Activated naive CD8-positive, alpha-beta T cell treated with anti-CD3 and anti-CD28 coated beads, Interleukin-2, amount 10 ng/mL, durations not matched to agents 7 days and 5 days (primary cell): ENCODE measurements around the gene SCP2. TPM values are rescaled to one million over a fixed set of nuclear protein-coding genes. Genes with fewer than 3 reads are reported as not detected.

Experiments used
- ATAC-seq: fragments of 150-1000 bp; cut with Tn5 transposase; one replicate; pipeline ENCODE4 v1.10.0; 2021; ENCODE audit warnings: low read depth, moderate library complexity
- POLR2A ChIA-PET: fragments of 350-600 bp; sonication (Branson Sonifier 250); formaldehyde crosslinking; loops from one replicate; lab custom pipeline; 2021; ENCODE audit warnings: antibody characterized with exemption; lab: Charles Lee
- DNase-seq: peaks from one replicate; pipeline ENCODE4 v3.0.0; 2021
- H3K27ac Mint-ChIP-seq: one replicate; pipeline ENCODE4 v1.8.0; 2022; ENCODE audit warnings: mild to moderate bottlenecking, mixed read lengths
- H3K27me3 Mint-ChIP-seq: one replicate; pipeline ENCODE4 v1.8.0; 2022; ENCODE audit warnings: mild to moderate bottlenecking, moderate library complexity, mixed read lengths
- H3K36me3 Mint-ChIP-seq: one replicate; pipeline ENCODE4 v1.8.0; 2021; ENCODE audit warnings: mild to moderate bottlenecking, mixed read lengths
- H3K4me1 Mint-ChIP-seq: one replicate; pipeline ENCODE4 v1.8.0; 2021; ENCODE audit warnings: mixed read lengths
- H3K4me3 Mint-ChIP-seq: one replicate; pipeline ENCODE4 v1.8.0; 2022; ENCODE audit warnings: mild to moderate bottlenecking, moderate library complexity, mixed read lengths
- H3K9me3 Mint-ChIP-seq: one replicate; pipeline ENCODE4 v1.8.0; 2021; ENCODE audit warnings: mixed read lengths
- total RNA-seq, 2 experiments: library from RNA; stranded (reverse); gene quantifications; one replicate each; pipeline ENCODE4 v1.2.3, GENCODE V29; 2021

The SCP2 gene
- total RNA-seq, 2 experiments from 2014 or later = 81.0 to 81.6 TPM

GRCh38 chr1:53014791-53015507 is 87.9 kb downstream of the SCP2 start:
- Mint-ChIP-seq H3K4me1 (peaks cover 21% of the 10 kb centered on the region), H3K4me3 (peak overlapping the region; percentile 85), H3K27ac (peak overlapping the region; percentile 79), H3K9me3 (no peaks in the 10 kb centered on the region), H3K27me3 (no peaks in the 10 kb centered on the region), H3K36me3 (peaks cover 11% of the 10 kb centered on the region)
- ATAC-seq (peak; percentile 100), DNase-seq (peak; percentile 56)
- POLR2A ChIA-PET = interaction anchor here (0.6 to 1.0 kb wide), 3 partner anchors 93 to 181 kb away, joined by 3 to 4 read pairs (median 4); partner anchors contain the start of genes CPT2 and ECHDC2

GRCh38 chr1:53015508-53015860 is 88.4 kb downstream of the SCP2 start:
- POLR2A ChIA-PET = no interaction called here
- DNase-seq (no peak), ATAC-seq (no peak)
- Mint-ChIP-seq H3K9me3 (no peaks in the 10 kb centered on the region), H3K4me1 (peaks cover 21% of the 10 kb centered on the region), H3K36me3 (peaks cover 11% of the 10 kb centered on the region), H3K27ac (peak overlapping the region; percentile 79), H3K27me3 (no peaks in the 10 kb centered on the region), H3K4me3 (peak overlapping the region; percentile 85)

- peaks cover 11% of the 10 kb centered on the region for H3K36me3 Mint-ChIP-seq
- DNase-seq = no peak
- peak overlapping the region; percentile 1 for H3K4me3 Mint-ChIP-seq
- H3K4me1 Mint-ChIP-seq = peaks cover 21% of the 10 kb centered on the region
- POLR2A ChIA-PET = no interaction called here
- ATAC-seq = no peak
- no peaks in the 10 kb centered on the region for H3K9me3 Mint-ChIP-seq
- H3K27me3 Mint-ChIP-seq = no peaks in the 10 kb centered on the region
- no peak overlapping the region for H3K27ac Mint-ChIP-seq
Measured at GRCh38 chr1:53016705-53017104, 89.6 kb downstream of the SCP2 start.

GRCh38 chr1:53020588-53020987 is 93.5 kb downstream of the SCP2 start:
- Mint-ChIP-seq H3K4me3 (no peak overlapping the region), H3K27ac (no peak overlapping the region), H3K36me3 (peaks cover 14% of the 10 kb centered on the region), H3K9me3 (no peaks in the 10 kb centered on the region), H3K27me3 (no peaks in the 10 kb centered on the region), H3K4me1 (peaks cover 13% of the 10 kb centered on the region)
- POLR2A ChIA-PET = no interaction called here
- ATAC-seq = no peak
- no peak for DNase-seq

- ATAC-seq (no peak), DNase-seq (no peak)
- POLR2A ChIA-PET = no interaction called here
- no peak overlapping the region for H3K4me3 Mint-ChIP-seq
- H3K4me1 Mint-ChIP-seq = peaks cover 1% of the 10 kb centered on the region
- no peaks in the 10 kb centered on the region for H3K27me3 Mint-ChIP-seq
- H3K9me3 Mint-ChIP-seq = no peaks in the 10 kb centered on the region
- H3K36me3 Mint-ChIP-seq = peaks cover 11% of the 10 kb centered on the region
- H3K27ac Mint-ChIP-seq = no peak overlapping the region
Measured at GRCh38 chr1:53022179-53022578, 95.1 kb downstream of the SCP2 start.

- Mint-ChIP-seq H3K36me3 (peaks cover 10% of the 10 kb centered on the region), H3K27me3 (no peaks in the 10 kb centered on the region), H3K4me1 (peaks cover 4% of the 10 kb centered on the region), H3K27ac (no peak overlapping the region), H3K9me3 (no peaks in the 10 kb centered on the region), H3K4me3 (no peak overlapping the region)
- ATAC-seq (no peak), DNase-seq (no peak)
- POLR2A ChIA-PET = no interaction called here
Measured at GRCh38 chr1:53023546-53023945, 96.5 kb downstream of the SCP2 start.

- H3K27me3 Mint-ChIP-seq = no peaks in the 10 kb centered on the region
- H3K9me3 Mint-ChIP-seq = no peaks in the 10 kb centered on the region
- no peak overlapping the region for H3K27ac Mint-ChIP-seq
- H3K36me3 Mint-ChIP-seq = peaks cover 8% of the 10 kb centered on the region
- H3K4me3 Mint-ChIP-seq = no peak overlapping the region
- DNase-seq = no peak
- peaks cover 4% of the 10 kb centered on the region for H3K4me1 Mint-ChIP-seq
- POLR2A ChIA-PET = no interaction called here
- ATAC-seq = no peak
Measured at GRCh38 chr1:53024117-53024516, 97.0 kb downstream of the SCP2 start.

GRCh38 chr1:53025034-53025768 is 98.1 kb downstream of the SCP2 start:
- POLR2A ChIA-PET = no interaction called here

GRCh38 chr1:53025769-53026112 is 98.7 kb downstream of the SCP2 start:
- no peaks in the 10 kb centered on the region for H3K9me3 Mint-ChIP-seq
- peaks cover 10% of the 10 kb centered on the region for H3K36me3 Mint-ChIP-seq
- ATAC-seq (no peak), DNase-seq (no peak)
- no peak overlapping the region for H3K27ac Mint-ChIP-seq
- H3K27me3 Mint-ChIP-seq = no peaks in the 10 kb centered on the region
- H3K4me3 Mint-ChIP-seq = no peak overlapping the region
- POLR2A ChIA-PET = no interaction called here
- H3K4me1 Mint-ChIP-seq = peaks cover 4% of the 10 kb centered on the region

More at GRCh38 chr1:53025034-53025768, 98.1 kb downstream of the SCP2 start:
- H3K36me3 Mint-ChIP-seq = peaks cover 10% of the 10 kb centered on the region
- no peaks in the 10 kb centered on the region for H3K27me3 Mint-ChIP-seq
- no peak overlapping the region for H3K4me3 Mint-ChIP-seq
- H3K27ac Mint-ChIP-seq = no peak overlapping the region
- no peaks in the 10 kb centered on the region for H3K9me3 Mint-ChIP-seq
- ATAC-seq (no peak), DNase-seq (no peak)
- peaks cover 4% of the 10 kb centered on the region for H3K4me1 Mint-ChIP-seq

- DNase-seq (no peak), ATAC-seq (no peak)
- Mint-ChIP-seq H3K4me3 (no peak overlapping the region), H3K9me3 (no peaks in the 10 kb centered on the region), H3K27me3 (no peaks in the 10 kb centered on the region), H3K36me3 (peaks cover 11% of the 10 kb centered on the region), H3K27ac (no peak overlapping the region), H3K4me1 (peaks cover 4% of the 10 kb centered on the region)
- POLR2A ChIA-PET = no interaction called here
Measured at GRCh38 chr1:53026254-53026653, 99.2 kb downstream of the SCP2 start.

GRCh38 chr1:53031732-53032131 is 104.7 kb downstream of the SCP2 start:
- H3K4me1 Mint-ChIP-seq = peaks cover 8% of the 10 kb centered on the region
- H3K27me3 Mint-ChIP-seq = no peaks in the 10 kb centered on the region
- DNase-seq = no peak
- peaks cover 15% of the 10 kb centered on the region for H3K36me3 Mint-ChIP-seq
- no peak overlapping the region for H3K27ac Mint-ChIP-seq
- no peak overlapping the region for H3K4me3 Mint-ChIP-seq
- no peak for ATAC-seq
- POLR2A ChIA-PET = no interaction called here
- H3K9me3 Mint-ChIP-seq = no peaks in the 10 kb centered on the region

- Mint-ChIP-seq H3K9me3 (no peaks in the 10 kb centered on the region), H3K27me3 (no peaks in the 10 kb centered on the region), H3K36me3 (peaks cover 17% of the 10 kb centered on the region), H3K27ac (no peak overlapping the region), H3K4me3 (no peak overlapping the region), H3K4me1 (peaks cover 4% of the 10 kb centered on the region)
- no peak for DNase-seq
- no peak for ATAC-seq
- POLR2A ChIA-PET = no interaction called here
Measured at GRCh38 chr1:53037159-53037558, 110.1 kb downstream of the SCP2 start.

- no peak overlapping the region for H3K27ac Mint-ChIP-seq
- no peak overlapping the region for H3K4me3 Mint-ChIP-seq
- POLR2A ChIA-PET = no interaction called here
- H3K4me1 Mint-ChIP-seq = peaks cover 4% of the 10 kb centered on the region
- H3K9me3 Mint-ChIP-seq = no peaks in the 10 kb centered on the region
- H3K27me3 Mint-ChIP-seq = no peaks in the 10 kb centered on the region
- no peak for ATAC-seq
- no peak for DNase-seq
- H3K36me3 Mint-ChIP-seq = peaks cover 12% of the 10 kb centered on the region
Measured at GRCh38 chr1:53038566-53038965, 111.5 kb downstream of the SCP2 start.

- no peak overlapping the region for H3K27ac Mint-ChIP-seq
- peaks cover 18% of the 10 kb centered on the region for H3K36me3 Mint-ChIP-seq
- DNase-seq = no peak
- no peak for ATAC-seq
- H3K4me3 Mint-ChIP-seq = no peak overlapping the region
- H3K27me3 Mint-ChIP-seq = no peaks in the 10 kb centered on the region
- H3K4me1 Mint-ChIP-seq = peaks cover 4% of the 10 kb centered on the region
- no peaks in the 10 kb centered on the region for H3K9me3 Mint-ChIP-seq
- POLR2A ChIA-PET = no interaction called here
Measured at GRCh38 chr1:53043271-53043670, 116.2 kb downstream of the SCP2 start.
